ENCODE measurements around the gene KCNH1.

KCNH1 gene

DNA sequence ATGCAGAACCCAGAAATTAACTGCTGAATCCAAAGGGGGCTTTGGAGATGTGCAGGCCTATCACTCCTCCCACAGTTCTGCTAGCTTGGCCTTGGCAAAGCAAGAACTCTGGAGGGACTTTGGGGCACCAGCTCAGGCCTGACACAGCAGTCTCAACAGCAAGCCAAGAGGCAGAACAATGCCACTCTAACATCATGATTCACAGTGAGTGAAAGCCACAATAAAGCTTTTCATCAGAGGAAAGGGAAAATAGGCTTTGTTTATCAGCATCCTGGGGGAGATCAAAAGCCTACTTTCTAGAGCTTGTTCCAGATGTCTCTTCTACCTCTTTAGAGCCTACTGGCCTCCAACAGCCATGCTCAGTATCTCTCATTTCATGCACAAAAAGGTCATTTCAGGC lies 283.4 kb downstream of the KCNH1 start (continued):
- no peak for TF ChIP-seq TCF7L2 (IDR thresholded peaks at IDR 0.05; ENCODE audit: borderline replicate concordance, low read depth, low read length)
- no peak for TF ChIP-seq MZF1 (tag by site-specific recombination; IDR thresholded peaks at IDR 0.05; ENCODE audit: borderline replicate concordance)
- TF ChIP-seq, protein P1, sequence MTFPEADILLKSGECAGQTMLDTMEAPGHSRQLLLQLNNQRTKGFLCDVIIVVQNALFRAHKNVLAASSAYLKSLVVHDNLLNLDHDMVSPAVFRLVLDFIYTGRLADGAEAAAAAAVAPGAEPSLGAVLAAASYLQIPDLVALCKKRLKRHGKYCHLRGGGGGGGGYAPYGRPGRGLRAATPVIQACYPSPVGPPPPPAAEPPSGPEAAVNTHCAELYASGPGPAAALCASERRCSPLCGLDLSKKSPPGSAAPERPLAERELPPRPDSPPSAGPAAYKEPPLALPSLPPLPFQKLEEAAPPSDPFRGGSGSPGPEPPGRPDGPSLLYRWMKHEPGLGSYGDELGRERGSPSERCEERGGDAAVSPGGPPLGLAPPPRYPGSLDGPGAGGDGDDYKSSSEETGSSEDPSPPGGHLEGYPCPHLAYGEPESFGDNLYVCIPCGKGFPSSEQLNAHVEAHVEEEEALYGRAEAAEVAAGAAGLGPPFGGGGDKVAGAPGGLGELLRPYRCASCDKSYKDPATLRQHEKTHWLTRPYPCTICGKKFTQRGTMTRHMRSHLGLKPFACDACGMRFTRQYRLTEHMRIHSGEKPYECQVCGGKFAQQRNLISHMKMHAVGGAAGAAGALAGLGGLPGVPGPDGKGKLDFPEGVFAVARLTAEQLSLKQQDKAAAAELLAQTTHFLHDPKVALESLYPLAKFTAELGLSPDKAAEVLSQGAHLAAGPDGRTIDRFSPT (tag by site-specific recombination; IDR thresholded peaks at IDR 0.05) = no peak
- TF ChIP-seq EGR2 (tag by site-specific recombination; IDR thresholded peaks at IDR 0.05; ENCODE audit: low read depth) = no peak
- no peak for TF ChIP-seq ZNF223 (tag by site-specific recombination; IDR thresholded peaks at IDR 0.05)
- no peak for TF ChIP-seq YY2 (tag by site-specific recombination; IDR thresholded peaks at IDR 0.05)
- no peak for TF ChIP-seq ZNF837 (tag by site-specific recombination; IDR thresholded peaks at IDR 0.05)
- TF ChIP-seq ZNF350 (tag by site-specific recombination; IDR thresholded peaks at IDR 0.05) = no peak

DNA sequence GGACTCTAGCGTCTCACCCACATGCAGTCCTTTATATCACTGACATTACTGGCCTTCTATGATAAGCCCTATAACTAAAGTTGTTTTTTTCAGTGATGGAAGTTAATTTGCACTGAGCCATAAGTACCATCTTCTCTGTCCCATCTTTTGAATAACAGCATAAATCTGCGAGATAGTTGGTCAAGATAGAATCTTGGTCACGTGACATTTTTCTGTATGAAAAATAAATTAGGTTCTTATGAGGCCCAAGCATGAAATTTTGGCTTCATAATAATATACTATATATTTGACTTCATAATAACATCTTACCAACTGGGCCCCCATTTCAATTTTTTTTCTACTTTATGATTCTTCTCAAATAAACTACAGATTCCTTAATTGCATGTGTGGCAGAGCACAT lies 285.5 kb downstream of the KCNH1 start:
- TF ChIP-seq MEIS1 (CRISPR knock-in tag; IDR thresholded peaks at IDR 0.05; ENCODE audit: borderline replicate concordance) (no peak), ZNF473 (tag by site-specific recombination; IDR thresholded peaks at IDR 0.05) (no peak), MYNN (tag by site-specific recombination; IDR thresholded peaks at IDR 0.05; ENCODE audit: borderline replicate concordance) (no peak), BCL11B (tag by site-specific recombination; IDR thresholded peaks at IDR 0.05; ENCODE audit: low read depth) (no peak), GLI2 (tag by site-specific recombination; IDR thresholded peaks at IDR 0.05; ENCODE audit: borderline replicate concordance, low read depth) (no peak), BCL11A (tag by site-specific recombination; IDR thresholded peaks at IDR 0.05; ENCODE audit: low read depth) (no peak), ZNF112 (tag by site-specific recombination; IDR thresholded peaks at IDR 0.05) (no peak), ZNF677 (tag by site-specific recombination; IDR thresholded peaks at IDR 0.05) (no peak), ZNF768 (tag by site-specific recombination; IDR thresholded peaks at IDR 0.05) (no peak), ZNF747 (tag by site-specific recombination; IDR thresholded peaks at IDR 0.05) (no peak), ZNF548 (tag by site-specific recombination; IDR thresholded peaks at IDR 0.05) (no peak), ZNF555 (tag by site-specific recombination; conservative IDR thresholded peaks at IDR 0.05) (no peak), KLF8 (tag by site-specific recombination; IDR thresholded peaks at IDR 0.05) (no peak), ZNF211 (tag by site-specific recombination; IDR thresholded peaks at IDR 0.05; ENCODE audit: low read depth) (no peak)
- TF ChIP-seq, protein P2, sequence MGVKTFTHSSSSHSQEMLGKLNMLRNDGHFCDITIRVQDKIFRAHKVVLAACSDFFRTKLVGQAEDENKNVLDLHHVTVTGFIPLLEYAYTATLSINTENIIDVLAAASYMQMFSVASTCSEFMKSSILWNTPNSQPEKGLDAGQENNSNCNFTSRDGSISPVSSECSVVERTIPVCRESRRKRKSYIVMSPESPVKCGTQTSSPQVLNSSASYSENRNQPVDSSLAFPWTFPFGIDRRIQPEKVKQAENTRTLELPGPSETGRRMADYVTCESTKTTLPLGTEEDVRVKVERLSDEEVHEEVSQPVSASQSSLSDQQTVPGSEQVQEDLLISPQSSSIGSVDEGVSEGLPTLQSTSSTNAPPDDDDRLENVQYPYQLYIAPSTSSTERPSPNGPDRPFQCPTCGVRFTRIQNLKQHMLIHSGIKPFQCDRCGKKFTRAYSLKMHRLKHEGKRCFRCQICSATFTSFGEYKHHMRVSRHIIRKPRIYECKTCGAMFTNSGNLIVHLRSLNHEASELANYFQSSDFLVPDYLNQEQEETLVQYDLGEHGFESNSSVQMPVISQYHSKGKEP (tag by site-specific recombination; IDR thresholded peaks at IDR 0.05) = no peak
- TF ChIP-seq, protein P3, sequence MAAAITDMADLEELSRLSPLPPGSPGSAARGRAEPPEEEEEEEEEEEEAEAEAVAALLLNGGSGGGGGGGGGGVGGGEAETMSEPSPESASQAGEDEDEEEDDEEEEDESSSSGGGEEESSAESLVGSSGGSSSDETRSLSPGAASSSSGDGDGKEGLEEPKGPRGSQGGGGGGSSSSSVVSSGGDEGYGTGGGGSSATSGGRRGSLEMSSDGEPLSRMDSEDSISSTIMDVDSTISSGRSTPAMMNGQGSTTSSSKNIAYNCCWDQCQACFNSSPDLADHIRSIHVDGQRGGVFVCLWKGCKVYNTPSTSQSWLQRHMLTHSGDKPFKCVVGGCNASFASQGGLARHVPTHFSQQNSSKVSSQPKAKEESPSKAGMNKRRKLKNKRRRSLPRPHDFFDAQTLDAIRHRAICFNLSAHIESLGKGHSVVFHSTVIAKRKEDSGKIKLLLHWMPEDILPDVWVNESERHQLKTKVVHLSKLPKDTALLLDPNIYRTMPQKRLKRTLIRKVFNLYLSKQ (tag by site-specific recombination; IDR thresholded peaks at IDR 0.05; ENCODE audit: borderline replicate concordance) = no peak
- TF ChIP-seq, protein P4, sequence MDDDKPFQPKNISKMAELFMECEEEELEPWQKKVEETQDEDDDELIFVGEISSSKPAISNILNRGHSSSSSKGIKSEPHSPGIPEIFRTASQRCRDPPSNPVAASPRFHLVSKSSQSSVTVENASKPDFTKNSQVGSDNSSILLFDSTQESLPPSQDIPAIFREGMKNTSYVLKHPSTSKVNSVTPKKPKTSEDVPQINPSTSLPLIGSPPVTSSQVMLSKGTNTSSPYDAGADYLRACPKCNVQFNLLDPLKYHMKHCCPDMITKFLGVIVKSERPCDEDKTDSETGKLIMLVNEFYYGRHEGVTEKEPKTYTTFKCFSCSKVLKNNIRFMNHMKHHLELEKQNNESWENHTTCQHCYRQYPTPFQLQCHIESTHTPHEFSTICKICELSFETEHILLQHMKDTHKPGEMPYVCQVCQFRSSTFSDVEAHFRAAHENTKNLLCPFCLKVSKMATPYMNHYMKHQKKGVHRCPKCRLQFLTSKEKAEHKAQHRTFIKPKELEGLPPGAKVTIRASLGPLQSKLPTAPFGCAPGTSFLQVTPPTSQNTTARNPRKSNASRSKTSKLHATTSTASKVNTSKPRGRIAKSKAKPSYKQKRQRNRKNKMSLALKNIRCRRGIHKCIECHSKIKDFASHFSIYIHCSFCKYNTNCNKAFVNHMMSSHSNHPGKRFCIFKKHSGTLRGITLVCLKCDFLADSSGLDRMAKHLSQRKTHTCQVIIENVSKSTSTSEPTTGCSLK (tag by site-specific recombination; IDR thresholded peaks at IDR 0.05) = no peak
- ChIA-PET CTCF (no interaction called here), POLR2A (no interaction called here)
- H3K4me3 ChIP-seq (ENCODE audit: low read depth, low read length) = no peak overlapping the region
- H3K4me1 ChIP-seq (ENCODE audit: control insufficient read depth, insufficient read depth, low read length) = no peaks in the 10 kb centered on the region
- H3K9me3 ChIP-seq (ENCODE audit: control insufficient read depth, insufficient read depth, low read depth, low read length) = no peaks in the 10 kb centered on the region
- H3K27ac ChIP-seq (ENCODE audit: extremely low read depth, low read depth, low read length) = no peak overlapping the region
- no peaks in the 10 kb centered on the region for H3K36me3 ChIP-seq (ENCODE audit: control insufficient read depth in 2 of 2, insufficient read depth in 1 of 2, low read length in 2 of 2)

Data from HEK293 (cell line).